ENCODE results near the gene SECTM1. TPM values are rescaled to one million over a fixed set of nuclear protein-coding genes. Genes with fewer than 3 reads are reported as not detected.
A peak's percentile ranks its signal among the peaks of the same experiment; 100 is the strongest.

Gene SECTM1
- total and polyA plus RNA-seq, 4 donors, result 4.5 to 22.5 (median 12.8) TPM

- WGBS, 2 donors, result 86 to 87% methylated on average over 15 of the region's 15 CpGs
- intact Hi-C loops (cut with DNase I), result no loop called here
- Histone ChIP-seq H3K36me3 (ENCODE audit: control insufficient read depth in 1 of 2, insufficient read depth in 2 of 2, low read length in 1 of 2) (no peaks in the 10 kb centered on the region), H3K27me3 (ENCODE audit: control insufficient read depth in 1 of 2, insufficient read depth in 2 of 2, low read length in 1 of 2) (no peaks in the 10 kb centered on the region), H3K9me3 (ENCODE audit: control insufficient read depth, low read length) (no peaks in the 10 kb centered on the region), H3K4me3 (ENCODE audit: low read length in 2 of 2) (no peak overlapping the region), H3K27ac (ENCODE audit: low read depth in 1 of 2, low read length in 2 of 2) (no peak overlapping the region), H3K4me1 (ENCODE audit: control insufficient read depth in 1 of 2, insufficient read depth in 2 of 2, low read length in 2 of 2) (no peaks in the 10 kb centered on the region)
- ATAC-seq (ENCODE audit: low FRiP score) (no peak), DNase-seq (no peak)
Measured at GRCh38 chr17:82294064-82294773, 39.3 kb downstream of the SECTM1 start.

- ATAC-seq (ENCODE audit: low FRiP score), result peak; percentile 97
- peak overlapping the region; percentile 82 to 96 for H3K27ac ChIP-seq (ENCODE audit: low read depth in 1 of 2, low read length in 2 of 2)
- H3K27me3 ChIP-seq (ENCODE audit: control insufficient read depth in 1 of 2, insufficient read depth in 2 of 2, low read length in 1 of 2), result no peaks in the 10 kb centered on the region
- intact Hi-C loops (cut with DNase I), result no loop called here
- peak; percentile 97 to 98 for DNase-seq
- H3K9me3 ChIP-seq (ENCODE audit: control insufficient read depth, low read length), result no peaks in the 10 kb centered on the region
- WGBS, 2 donors, result 4% methylated on average over 75 to 86 of the region's 86 CpGs
- peak overlapping the region; percentile 46 to 78 for H3K4me3 ChIP-seq (ENCODE audit: low read length in 2 of 2)
- H3K4me1 ChIP-seq (ENCODE audit: control insufficient read depth in 1 of 2, insufficient read depth in 2 of 2, low read length in 2 of 2), result no peaks in the 10 kb centered on the region
- H3K36me3 ChIP-seq (ENCODE audit: control insufficient read depth in 1 of 2, insufficient read depth in 2 of 2, low read length in 1 of 2), result no peaks in the 10 kb centered on the region
Measured at GRCh38 chr17:82292251-82293154, 41.1 kb downstream of the SECTM1 start.

GRCh38 chr17:82291582-82292250 is 41.9 kb downstream of the SECTM1 start:
- no peak for DNase-seq
- H3K4me1 ChIP-seq (ENCODE audit: control insufficient read depth in 1 of 2, insufficient read depth in 2 of 2, low read length in 2 of 2), result no peaks in the 10 kb centered on the region
- H3K36me3 ChIP-seq (ENCODE audit: control insufficient read depth in 1 of 2, insufficient read depth in 2 of 2, low read length in 1 of 2), result no peaks in the 10 kb centered on the region
- ATAC-seq (ENCODE audit: low FRiP score), result no peak
- H3K9me3 ChIP-seq (ENCODE audit: control insufficient read depth, low read length), result no peaks in the 10 kb centered on the region
- H3K27ac ChIP-seq (ENCODE audit: low read depth in 1 of 2, low read length in 2 of 2), result no peak overlapping the region
- WGBS, 2 donors, result 89% methylated on average over 19 of the region's 19 CpGs
- H3K4me3 ChIP-seq (ENCODE audit: low read length in 2 of 2), result peak overlapping the region in 1 of 2 donors; percentile 41
- intact Hi-C loops (cut with DNase I), result no loop called here
- no peaks in the 10 kb centered on the region for H3K27me3 ChIP-seq (ENCODE audit: control insufficient read depth in 1 of 2, insufficient read depth in 2 of 2, low read length in 1 of 2)

GRCh38 chr17:82287868-82288801 is 45.4 kb downstream of the SECTM1 start:
- Histone ChIP-seq H3K27me3 (ENCODE audit: control insufficient read depth in 1 of 2, insufficient read depth in 2 of 2, low read length in 1 of 2) (no peaks in the 10 kb centered on the region), H3K4me1 (ENCODE audit: control insufficient read depth in 1 of 2, insufficient read depth in 2 of 2, low read length in 2 of 2) (no peaks in the 10 kb centered on the region), H3K9me3 (ENCODE audit: control insufficient read depth, low read length) (no peaks in the 10 kb centered on the region), H3K4me3 (ENCODE audit: low read length in 2 of 2) (no peak overlapping the region), H3K36me3 (ENCODE audit: control insufficient read depth in 1 of 2, insufficient read depth in 2 of 2, low read length in 1 of 2) (no peaks in the 10 kb centered on the region), H3K27ac (ENCODE audit: low read depth in 1 of 2, low read length in 2 of 2) (no peak overlapping the region)
- DNase-seq (peak in 1 of 2 donors; percentile 73), ATAC-seq (ENCODE audit: low FRiP score) (no peak)
- intact Hi-C loops (cut with DNase I), result no loop called here
- WGBS, 2 donors, result 79% methylated on average over 19 of the region's 19 CpGs

GRCh38 chr17:82287013-82287867 is 46.3 kb downstream of the SECTM1 start:
- H3K27ac ChIP-seq (ENCODE audit: low read depth in 1 of 2, low read length in 2 of 2), result no peak overlapping the region
- 88 to 90% methylated on average over 9 of the region's 9 CpGs for WGBS, 2 donors

GRCh38 chr17:82285141-82285540 is 48.4 kb downstream of the SECTM1 start:
- no peak for ATAC-seq (ENCODE audit: low FRiP score)
- no peaks in the 10 kb centered on the region for H3K9me3 ChIP-seq (ENCODE audit: control insufficient read depth, low read length)
- DNase-seq, result no peak
- no peak overlapping the region for H3K27ac ChIP-seq (ENCODE audit: low read depth in 1 of 2, low read length in 2 of 2)
- H3K27me3 ChIP-seq (ENCODE audit: control insufficient read depth in 1 of 2, insufficient read depth in 2 of 2, low read length in 1 of 2), result no peaks in the 10 kb centered on the region
- 56 to 61% methylated on average over 8 of the region's 8 CpGs for WGBS, 2 donors
- H3K4me3 ChIP-seq (ENCODE audit: low read length in 2 of 2), result no peak overlapping the region
- H3K36me3 ChIP-seq (ENCODE audit: control insufficient read depth in 1 of 2, insufficient read depth in 2 of 2, low read length in 1 of 2), result no peaks in the 10 kb centered on the region
- intact Hi-C loops (cut with DNase I), result no loop called here
- H3K4me1 ChIP-seq (ENCODE audit: control insufficient read depth in 1 of 2, insufficient read depth in 2 of 2, low read length in 2 of 2), result no peaks in the 10 kb centered on the region

More at GRCh38 chr17:82287013-82287867, 46.3 kb downstream of the SECTM1 start:
- Histone ChIP-seq H3K4me3 (ENCODE audit: low read length in 2 of 2) (no peak overlapping the region), H3K9me3 (ENCODE audit: control insufficient read depth, low read length) (no peaks in the 10 kb centered on the region), H3K27me3 (ENCODE audit: control insufficient read depth in 1 of 2, insufficient read depth in 2 of 2, low read length in 1 of 2) (no peaks in the 10 kb centered on the region), H3K36me3 (ENCODE audit: control insufficient read depth in 1 of 2, insufficient read depth in 2 of 2, low read length in 1 of 2) (no peaks in the 10 kb centered on the region), H3K4me1 (ENCODE audit: control insufficient read depth in 1 of 2, insufficient read depth in 2 of 2, low read length in 2 of 2) (no peaks in the 10 kb centered on the region)
- intact Hi-C loops (cut with DNase I), result no loop called here
- ATAC-seq (ENCODE audit: low FRiP score), result no peak
- no peak for DNase-seq

GRCh38 chr17:82283208-82283749 is 50.3 kb downstream of the SECTM1 start:
- Histone ChIP-seq H3K4me1 (ENCODE audit: control insufficient read depth in 1 of 2, insufficient read depth in 2 of 2, low read length in 2 of 2) (no peaks in the 10 kb centered on the region), H3K27ac (ENCODE audit: low read depth in 1 of 2, low read length in 2 of 2) (no peak overlapping the region), H3K36me3 (ENCODE audit: control insufficient read depth in 1 of 2, insufficient read depth in 2 of 2, low read length in 1 of 2) (no peaks in the 10 kb centered on the region), H3K27me3 (ENCODE audit: control insufficient read depth in 1 of 2, insufficient read depth in 2 of 2, low read length in 1 of 2) (no peaks in the 10 kb centered on the region), H3K4me3 (ENCODE audit: low read length in 2 of 2) (no peak overlapping the region), H3K9me3 (ENCODE audit: control insufficient read depth, low read length) (no peaks in the 10 kb centered on the region)
- 46 to 51% methylated on average over 13 of the region's 13 CpGs for WGBS, 2 donors
- DNase-seq (no peak), ATAC-seq (ENCODE audit: low FRiP score) (no peak)
- intact Hi-C loops (cut with DNase I), result no loop called here

All from aorta (tissue), 5 donors.